Heart left ventricle (tissue), 16 donors: ENCODE data around the gene RBM7. TPM values are rescaled to one million over a fixed set of nuclear protein-coding genes. Genes with fewer than 3 reads are reported as not detected.
A peak's percentile ranks its signal among the peaks of the same experiment; 100 is the strongest.

Experiments used
- ATAC-seq, 4 donors: fragments of 200-7000 bp; cut with Tn5 transposase; one replicate each; pipeline ENCODE4 v1.9.1; 2020 to 2022; ENCODE audit warnings: moderate library complexity in 4 of 4, mild to moderate bottlenecking in 3 of 4, moderate number of reproducible peaks in 1 of 4
- DNase-seq, 5 donors: peaks; one replicate each; pipeline ENCODE4 v3.0.0-alpha.2; 2020
- H3K27ac ChIP-seq, 12 donors: fragments of 200-600 bp; sonication (generic) in 4 of 12; one replicate each; pipeline versions ENCODE4 v1.5.0 to v1.8.0; 2016 to 2022; ENCODE audit warnings: mild to moderate bottlenecking in 2 of 12
- H3K27me3 ChIP-seq, 9 donors: fragments of 200-600 bp; sonication (generic) in 2 of 9; one replicate each; pipeline versions ENCODE4 v1.5.1 to v1.8.0; 2016 to 2022; ENCODE audit warnings: mild to moderate bottlenecking in 3 of 9
- H3K36me3 ChIP-seq, 9 donors: fragments of 200-600 bp; sonication (generic) in 2 of 9; one replicate each; pipeline versions ENCODE4 v1.5.0 to v1.8.0; 2018 to 2022; ENCODE audit warnings: mild to moderate bottlenecking in 2 of 9
- H3K4me1 ChIP-seq, 12 donors: fragments of 200-600 bp; sonication (generic) in 4 of 12; one replicate each; pipeline versions ENCODE4 v1.5.0 to v1.8.0; 2016 to 2022; ENCODE audit warnings: mild to moderate bottlenecking in 3 of 12
- H3K4me3 ChIP-seq, 12 donors: fragments of 200-600 bp; sonication (generic) in 4 of 12; one replicate each; pipeline versions ENCODE4 v1.5.0 to v1.8.0; 2017 to 2022; ENCODE audit warnings: mild to moderate bottlenecking in 9 of 12, moderate library complexity in 4 of 12
- H3K9me3 ChIP-seq, 12 donors: fragments of 200-600 bp; sonication (generic) in 4 of 12; one replicate each; pipeline versions ENCODE4 v1.5.0 to v1.8.0; 2016 to 2022; ENCODE audit warnings: mild to moderate bottlenecking in 1 of 12
- POLR2A ChIP-seq, 2 donors: fragments of 450-650 bp; IDR thresholded peaks; one replicate each; pipeline ENCODE4 v1.6.1; 2017; ENCODE audit warnings: antibody characterized with exemption in 2 of 2, mild to moderate bottlenecking in 2 of 2, moderate library complexity in 2 of 2
- WGBS, 4 donors: extraction: QIAGEN DNeasy Blood & Tissue Kit in 2 of 4; methylation state at CpG; one replicate each; pipeline versions ENCODE4 v1.1.5 to v1.1.7; 2013 to 2018; 5-methylcytosine and 5-hydroxymethylcytosine counted together
- intact Hi-C, 10 donors: fragments of 100-400 bp; cut with DNase I; formaldehyde crosslinking; loops; one replicate each; pipeline versions ENCODE4 v1.11.1 to v1.14.2; 2022
- polyA plus RNA-seq, 2 donors: library from polyadenylated mRNA; stranded (reverse); fragments of 200-250 nt; gene quantifications; one replicate each; pipeline ENCODE4 v1.2.3, GENCODE V29; 2013
- total RNA-seq, 9 donors: library from RNA; depleted of rRNA in 2 of 9; stranded (reverse); fragments of >200 nt in 2 of 9; fragmentation: NEBNext Ultra II Directional in 3 of 9; extraction: Animal tissue kit (Norgen Biotek cat#: 25700) in 3 of 9; gene quantifications; one replicate each; pipeline versions ENCODE4 v1.1.0 to v1.2.4, GENCODE V29; 2016 to 2023
- TF ChIP-seq, protein P1 (sequence below), 12 donors: fragments of 200-600 bp; sonication (generic) in 4 of 12; IDR thresholded peaks; one replicate each; pipeline versions ENCODE4 v1.5.0 to v1.8.0; 2018 to 2022; ENCODE audit warnings: antibody characterized with exemption in 12 of 12, mild to moderate bottlenecking in 5 of 12
- donor health status: ischemic (EF 13 %, LVEDD 7.1; RV severe dilation, severe dysfunction).
- donor health status: healthy with polysubstance abuse.
- donor health status: DM: no; HTN: yes; CAD: no.
- donor health status: DM: no; HTN: no; CAD: no.
- donor health status: ischemic (EF 25% LVEDD 6.9; RV normal size, moderate dysfunction).
- donor health status: ischemic (EF 25% LVEDD 5.7; RV mildly dilated, moderate dysfunction).
- donor health status: healthy.
- donor health status: DM: yes; HTN: yes; CAD: no.
- donor health status: ischemic (EF 35%, LVEDD 5.7; RV mildly dilated, moderate dysfunction).
- donor health status: nonischemic (EF 11% LVEDD 7.7; RV severe dilation, severe dysfunction).
- donor health status: DM: yes; HTN: yes; CAD: no.
- donor health status: PGD.
- donor health status: ischemic (EF 29% LVEDD 5.4; RV normal size, mild dysfunction).
- donor health status: nonischemic (EF 23%, LVEDD 6.1; RV moderate dilation, normal function).

The RBM7 gene
- total and polyA plus RNA-seq, 11 donors = 2.7 to 28.7 (median 20.5) TPM

DNA sequence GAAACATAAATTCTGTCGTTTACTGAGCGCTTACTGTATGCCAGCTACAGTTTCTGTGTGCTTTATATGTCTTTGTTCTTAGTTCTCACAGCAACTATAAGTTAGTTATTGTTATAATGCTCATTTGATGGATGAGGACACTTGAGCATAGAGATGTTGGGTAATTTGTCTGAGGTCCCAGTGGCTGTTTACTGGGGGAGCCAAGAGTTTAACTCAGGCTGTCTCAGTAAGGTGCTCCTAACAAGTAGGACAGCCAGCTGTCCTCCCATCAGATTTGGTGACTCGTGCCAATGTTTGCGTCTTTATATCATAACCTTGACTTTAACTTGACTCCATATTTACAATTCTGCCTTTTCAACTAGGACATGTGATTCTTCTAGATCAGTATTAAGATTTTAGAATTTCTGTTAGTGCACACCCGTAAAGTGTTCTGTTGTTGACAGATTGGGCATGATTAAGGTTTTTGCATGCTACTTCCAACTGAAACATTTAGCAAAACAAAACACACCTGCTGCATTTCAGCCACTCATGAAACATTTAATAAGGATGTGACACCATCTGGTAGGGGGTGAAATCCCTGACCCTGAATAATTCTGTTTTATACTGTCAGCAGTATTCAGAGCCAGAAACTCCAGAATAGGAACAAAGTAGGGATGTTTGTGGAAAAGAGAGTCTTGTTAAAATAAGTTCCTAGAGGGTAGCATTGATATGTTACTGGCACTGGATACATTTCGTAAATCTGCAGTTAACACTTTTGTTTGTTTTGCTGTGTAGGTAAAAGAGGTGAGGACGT is 40.7 kb downstream of the RBM7 start:
- Histone ChIP-seq H3K27me3 (no peaks in the 10 kb centered on the region), H3K9me3 (no peaks in the 10 kb centered on the region), H3K4me1 (peaks cover 0 to 51% (median 26%) of the 10 kb centered on the region in 12 donors), H3K27ac (peak overlapping the region in 9 of 12 donors; percentile 79 to 95 (median 88)), H3K36me3 (peaks cover 0 to 32% (median 17%) of the 10 kb centered on the region in 9 donors), H3K4me3 (peak overlapping the region in 9 of 12 donors; percentile 82 to 96 (median 90))
- TF ChIP-seq POLR2A (IDR thresholded peaks at IDR 0.05) = no peak
- TF ChIP-seq, protein P1, sequence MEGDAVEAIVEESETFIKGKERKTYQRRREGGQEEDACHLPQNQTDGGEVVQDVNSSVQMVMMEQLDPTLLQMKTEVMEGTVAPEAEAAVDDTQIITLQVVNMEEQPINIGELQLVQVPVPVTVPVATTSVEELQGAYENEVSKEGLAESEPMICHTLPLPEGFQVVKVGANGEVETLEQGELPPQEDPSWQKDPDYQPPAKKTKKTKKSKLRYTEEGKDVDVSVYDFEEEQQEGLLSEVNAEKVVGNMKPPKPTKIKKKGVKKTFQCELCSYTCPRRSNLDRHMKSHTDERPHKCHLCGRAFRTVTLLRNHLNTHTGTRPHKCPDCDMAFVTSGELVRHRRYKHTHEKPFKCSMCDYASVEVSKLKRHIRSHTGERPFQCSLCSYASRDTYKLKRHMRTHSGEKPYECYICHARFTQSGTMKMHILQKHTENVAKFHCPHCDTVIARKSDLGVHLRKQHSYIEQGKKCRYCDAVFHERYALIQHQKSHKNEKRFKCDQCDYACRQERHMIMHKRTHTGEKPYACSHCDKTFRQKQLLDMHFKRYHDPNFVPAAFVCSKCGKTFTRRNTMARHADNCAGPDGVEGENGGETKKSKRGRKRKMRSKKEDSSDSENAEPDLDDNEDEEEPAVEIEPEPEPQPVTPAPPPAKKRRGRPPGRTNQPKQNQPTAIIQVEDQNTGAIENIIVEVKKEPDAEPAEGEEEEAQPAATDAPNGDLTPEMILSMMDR (IDR thresholded peaks at IDR 0.05) = no peak
- ATAC-seq = no peak
- intact Hi-C loops = loop anchor here in 4 of 10 donors (2.0 to 10.0 kb wide), 4 partner anchors 39 to 96 kb away; partner anchors contain the start of genes C11orf71 (in 1 of the 4) and RBM7 (in 1 of the 4)
- no peak for DNase-seq
- WGBS, 4 donors = 66 to 76% (median 68%) methylated on average over 7 of the region's 7 CpGs

DNA sequence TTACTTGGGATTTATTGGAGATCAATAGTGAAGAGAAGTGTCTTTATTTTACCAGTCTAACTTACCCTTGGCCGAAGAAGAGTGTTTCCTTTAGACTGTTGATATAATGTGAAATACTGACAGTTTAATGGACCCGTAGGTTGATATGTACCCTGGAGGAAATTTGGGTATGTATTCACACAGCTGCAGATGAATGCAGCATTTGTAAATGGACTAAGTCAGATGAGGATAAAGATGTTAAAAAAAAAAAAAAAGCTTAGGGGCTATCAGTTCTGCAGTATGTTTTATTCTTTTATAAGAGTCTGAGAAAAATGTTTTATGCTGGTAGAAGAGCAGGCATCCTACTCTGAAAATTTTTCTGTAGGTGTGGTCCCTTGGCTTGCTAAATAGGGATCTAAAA is 41.5 kb downstream of the RBM7 start:
- H3K4me3 ChIP-seq = peak overlapping the region in 1 of 12 donors; percentile 2
- H3K36me3 ChIP-seq = peaks cover 0 to 37% (median 21%) of the 10 kb centered on the region in 9 donors
- TF ChIP-seq, protein P1 (IDR thresholded peaks at IDR 0.05) = no peak
- no peak for TF ChIP-seq POLR2A (IDR thresholded peaks at IDR 0.05)
- H3K27me3 ChIP-seq = no peaks in the 10 kb centered on the region
- peaks cover 0 to 51% (median 26%) of the 10 kb centered on the region in 12 donors for H3K4me1 ChIP-seq
- H3K9me3 ChIP-seq = no peaks in the 10 kb centered on the region
- no peak for DNase-seq
- H3K27ac ChIP-seq = peak overlapping the region in 2 of 12 donors; percentile 79 to 93
- 70 to 87% (median 76%) methylated on average over 2 of the region's 2 CpGs for WGBS, 4 donors
- ATAC-seq = no peak
- intact Hi-C loops = loop anchor here in 4 of 10 donors (2.0 to 10.0 kb wide), 4 partner anchors 40 to 97 kb away; partner anchors contain the start of genes C11orf71 (in 1 of the 4) and RBM7 (in 1 of the 4)

DNA sequence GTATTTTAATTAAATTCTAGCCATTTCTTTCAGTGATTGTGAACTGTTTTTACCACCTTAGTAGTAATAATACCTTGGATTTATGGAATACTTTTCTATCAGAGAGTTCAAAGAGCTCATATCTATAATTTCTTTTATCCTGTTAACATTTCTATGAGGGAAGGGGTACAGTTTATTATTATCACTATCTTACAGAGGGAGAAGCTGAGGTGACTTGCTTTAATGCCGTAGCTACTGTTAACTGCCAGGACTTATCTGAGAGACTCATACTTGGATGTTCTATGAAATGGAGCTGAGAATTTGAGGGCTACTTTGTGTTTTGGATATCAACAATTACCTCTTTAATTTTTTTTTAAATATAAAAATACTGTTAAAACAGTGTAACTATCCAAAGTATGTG is 42.1 kb downstream of the RBM7 start:
- TF ChIP-seq POLR2A (IDR thresholded peaks at IDR 0.05) = no peak
- TF ChIP-seq, protein P1 (IDR thresholded peaks at IDR 0.05) = no peak
- peaks cover 0 to 38% (median 25%) of the 10 kb centered on the region in 9 donors for H3K36me3 ChIP-seq
- H3K27ac ChIP-seq = no peak overlapping the region
- peak overlapping the region in 1 of 12 donors; percentile 10 for H3K4me3 ChIP-seq
- ATAC-seq (no peak), DNase-seq (no peak)
- WGBS, 4 donors = 56 to 63% (median 60%) methylated on average over 1 of the region's 1 CpG
- H3K9me3 ChIP-seq = no peaks in the 10 kb centered on the region
- intact Hi-C loops = loop anchor here in 3 of 10 donors (5.0 to 10.0 kb wide), 3 partner anchors 40 to 98 kb away; partner anchors contain the start of genes C11orf71 (in 1 of the 3) and RBM7 (in 1 of the 3)
- H3K4me1 ChIP-seq = peaks cover 0 to 54% (median 26%) of the 10 kb centered on the region in 12 donors
- H3K27me3 ChIP-seq = no peaks in the 10 kb centered on the region

DNA sequence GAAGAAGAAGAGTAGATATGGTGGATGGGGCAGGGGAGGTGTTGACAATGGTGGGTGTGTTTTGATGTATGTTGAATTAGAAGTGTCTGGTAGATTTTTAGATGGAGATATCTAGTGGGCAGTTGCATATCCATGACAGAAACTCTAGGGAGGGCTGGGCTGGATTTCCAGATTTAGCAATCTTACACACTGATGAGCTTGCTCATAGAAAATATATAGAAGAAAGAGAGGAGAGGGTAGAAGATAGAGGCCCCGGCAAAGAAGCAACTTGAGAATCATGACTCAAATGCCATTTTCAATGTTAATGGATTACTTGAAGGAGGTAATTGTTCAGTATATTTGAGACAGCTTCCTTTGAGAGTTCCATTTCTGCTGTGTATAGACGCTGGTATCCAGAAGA is 47.0 kb downstream of the RBM7 start:
- DNase-seq (no peak), ATAC-seq (no peak)
- 77 to 84% (median 80%) methylated on average over 2 of the region's 2 CpGs for WGBS, 4 donors
- Histone ChIP-seq H3K4me1 (peaks cover 0 to 51% (median 11%) of the 10 kb centered on the region in 12 donors), H3K36me3 (peaks cover 0 to 81% (median 66%) of the 10 kb centered on the region in 9 donors), H3K27me3 (no peaks in the 10 kb centered on the region), H3K9me3 (no peaks in the 10 kb centered on the region), H3K27ac (peak overlapping the region in 1 of 12 donors; percentile 21), H3K4me3 (no peak overlapping the region)
- intact Hi-C loops = loop anchor here in 1 of 10 donors (10.0 kb wide), 1 partner anchor 103 kb away; no protein-coding TSS in a partner anchor
- no peak for TF ChIP-seq POLR2A (IDR thresholded peaks at IDR 0.05)
- TF ChIP-seq, protein P1 (IDR thresholded peaks at IDR 0.05) = no peak
